CD14-positive monocyte (primary cell): ENCODE results near the gene BACH2. TPM values are rescaled to one million over a fixed set of nuclear protein-coding genes. Genes with fewer than 3 reads are reported as not detected.

ENCODE experiments used
- DNase-seq, 3 donors: peaks; one replicate each; pipeline ENCODE4 v3.0.0-alpha.2; 2011 to 2022
- H2AFZ ChIP-seq: 2 replicates; pipeline ENCODE4 v1.6.0; 2012; ENCODE audit warnings: mild to moderate bottlenecking, low read depth, low read length, inconsistent platforms; ENCODE audit not compliant: insufficient read depth, poor library complexity, severe bottlenecking
- H3K27ac ChIP-seq, 2 donors: 1 replicate in 1 of 2; 2 replicates in 1 of 2; pipeline ENCODE4 v1.5.1; 2012 to 2013; ENCODE audit warnings: low read length in 2 of 2, control low read depth in 1 of 2, inconsistent platforms in 1 of 2, low read depth in 1 of 2, mild to moderate bottlenecking in 1 of 2
- H3K27me3 ChIP-seq, 2 donors: one replicate each; pipeline versions ENCODE4 v1.6.0 to v1.6.1; 2011 to 2013; ENCODE audit warnings: low read length in 2 of 2; ENCODE audit not compliant: control insufficient read depth in 2 of 2, insufficient read depth in 2 of 2
- H3K36me3 ChIP-seq, 2 donors: replicated peaks in 1 of 2; 1 replicate in 1 of 2; 2 replicates in 1 of 2; pipeline versions ENCODE4 v1.5.1 to v1.6.1; 2012 to 2013; ENCODE audit warnings: low read length in 2 of 2, control low read depth in 1 of 2, inconsistent platforms in 1 of 2, mild to moderate bottlenecking in 1 of 2; ENCODE audit not compliant: insufficient read depth in 2 of 2, control insufficient read depth in 1 of 2
- H3K4me1 ChIP-seq, 2 donors: 1 replicate in 1 of 2; 2 replicates in 1 of 2; pipeline versions ENCODE4 v1.5.1 to v1.6.1; 2012 to 2013; ENCODE audit warnings: low read length in 2 of 2, control low read depth in 1 of 2, inconsistent platforms in 1 of 2, mild to moderate bottlenecking in 1 of 2, moderate library complexity in 1 of 2; ENCODE audit not compliant: insufficient read depth in 2 of 2, control insufficient read depth in 1 of 2
- H3K4me2 ChIP-seq: replicated peaks from 2 replicates; pipeline ENCODE3; 2012; ENCODE audit warnings: low read length, moderate library complexity, mild to moderate bottlenecking; ENCODE audit not compliant: poor library complexity, severe bottlenecking; ENCODE audit errors: extremely low read depth
- H3K4me3 ChIP-seq, 3 experiments: fragments of 200-600 bp in 1 of 3; sonication (generic) in 1 of 3; replicated peaks in 1 of 3; 1 replicate in 2 of 3; 2 replicates in 1 of 3; pipeline ENCODE4 v1.5.1; 2011 to 2013; ENCODE audit warnings: low read length in 3 of 3, mild to moderate bottlenecking in 3 of 3, control low read depth in 2 of 3, low read depth in 2 of 3, inconsistent platforms in 1 of 3, moderate library complexity in 1 of 3
- H3K79me2 ChIP-seq: 2 replicates; pipeline ENCODE4 v1.6.0; 2012; ENCODE audit warnings: mild to moderate bottlenecking, control low read depth, inconsistent platforms, low read length, moderate library complexity; ENCODE audit not compliant: insufficient read depth
- H3K9ac ChIP-seq: 2 replicates; pipeline ENCODE4 v1.6.0; 2017; ENCODE audit warnings: low read length, mild to moderate bottlenecking; ENCODE audit not compliant: insufficient read depth, poor library complexity, severe bottlenecking
- H3K9me3 ChIP-seq, 2 donors: replicated peaks in 1 of 2; 1 replicate in 1 of 2; 2 replicates in 1 of 2; pipeline versions ENCODE4 v1.5.1 to v1.6.1; 2012 to 2013; ENCODE audit warnings: low read length in 2 of 2, control low read depth in 1 of 2; ENCODE audit not compliant: control insufficient read depth in 1 of 2, insufficient read depth in 1 of 2
- H4K20me1 ChIP-seq: 2 replicates; pipeline ENCODE4 v1.6.0; 2012; ENCODE audit warnings: mild to moderate bottlenecking, low read length, control low read depth, moderate library complexity; ENCODE audit not compliant: insufficient read depth
- H3K27ac Mint-ChIP-seq, 7 donors: one replicate each; pipeline ENCODE4 v1.8.0; 2020; ENCODE audit warnings: mild to moderate bottlenecking in 7 of 7, mixed read lengths in 7 of 7, moderate library complexity in 6 of 7, inconsistent platforms in 2 of 7
- H3K27me3 Mint-ChIP-seq, 3 donors: one replicate each; pipeline ENCODE4 v1.8.0; 2021 to 2022; ENCODE audit warnings: low read depth in 3 of 3, mild to moderate bottlenecking in 3 of 3, mixed read lengths in 3 of 3, moderate library complexity in 3 of 3, inconsistent platforms in 1 of 3
- H3K36me3 Mint-ChIP-seq, 2 donors: one replicate each; pipeline ENCODE4 v1.8.0; 2020; ENCODE audit warnings: mixed read lengths in 2 of 2, inconsistent platforms in 1 of 2, mild to moderate bottlenecking in 1 of 2
- H3K4me1 Mint-ChIP-seq: one replicate; pipeline ENCODE4 v1.8.0; 2020; ENCODE audit warnings: mild to moderate bottlenecking, mixed read lengths
- H3K4me3 Mint-ChIP-seq, 2 donors: one replicate each; pipeline ENCODE4 v1.8.0; 2020; ENCODE audit warnings: mild to moderate bottlenecking in 2 of 2, mixed read lengths in 2 of 2, moderate library complexity in 1 of 2
- H3K9me3 Mint-ChIP-seq, 7 donors: one replicate each; pipeline ENCODE4 v1.8.0; 2020 to 2022; ENCODE audit warnings: mixed read lengths in 7 of 7, mild to moderate bottlenecking in 6 of 7, moderate library complexity in 6 of 7, inconsistent platforms in 2 of 7
- CTCF ChIP-seq: fragments of 200-600 bp; IDR thresholded peaks from one replicate; pipeline ENCODE4 v1.8.0; 2022; ENCODE audit warnings: antibody characterized with exemption, mild to moderate bottlenecking
- WGBS: methylation state at CpG from one replicate; pipeline ENCODE4 v1.1.5; 2013; ENCODE audit warnings: missing lambda C conversion rate; ENCODE audit not compliant: insufficient coverage; 5-methylcytosine and 5-hydroxymethylcytosine counted together
- intact Hi-C, 2 donors: fragments of 100-400 bp; cut with micrococcal nuclease; formaldehyde crosslinking; loops; one replicate each; pipeline versions ENCODE4 v1.15.0 to v1.15.1; 2023
- polyA plus RNA-seq, 3 donors: library from polyadenylated mRNA; depleted of rRNA in 1 of 3; unstranded in 2 of 3; stranded (reverse) in 1 of 3; fragments of 300-500 nt in 2 of 3; fragments of >200 nt in 1 of 3; fragmentation: Illumina TruSeq in 2 of 3; gene quantifications; 1 replicate in 2 of 3; 2 replicates in 1 of 3; pipeline ENCODE4 v1.2.3, GENCODE V29; 2012 to 2021

Gene BACH2
- polyA plus RNA-seq, 3 donors, result 0.04 to 0.09 (median 0.05) TPM

- Histone ChIP-seq H3K4me2 (no peak overlapping the region), H3K4me3 (no peak overlapping the region), H4K20me1 (no peaks in the 10 kb centered on the region), H3K79me2 (no peaks in the 10 kb centered on the region), H3K9ac (no peak overlapping the region), H2AFZ (no peak overlapping the region), H3K4me1 (no peaks in the 10 kb centered on the region), H3K36me3 (no peaks in the 10 kb centered on the region), H3K27me3 (no peaks in the 10 kb centered on the region), H3K27ac (no peak overlapping the region), H3K9me3 (no peaks in the 10 kb centered on the region)
- H3K27me3 Mint-ChIP-seq, result no peaks in the 10 kb centered on the region
- H3K4me3 Mint-ChIP-seq, result no peak overlapping the region
- no peak for DNase-seq
- H3K27ac Mint-ChIP-seq, result no peak overlapping the region
- H3K9me3 Mint-ChIP-seq, result no peaks in the 10 kb centered on the region
- no CpG with 5 or more reads among the region's 2 CpGs for WGBS
- peaks cover 4% of the 10 kb centered on the region for H3K4me1 Mint-ChIP-seq
- H3K36me3 Mint-ChIP-seq, result no peaks in the 10 kb centered on the region
- intact Hi-C loops, result no loop called here
- TF ChIP-seq CTCF, result no peak
These were observed 63.4 kb downstream of the BACH2 start for GRCh38 chr6:90233213-90233612.

- intact Hi-C loops, result no loop called here
- no peak overlapping the region for H3K4me3 Mint-ChIP-seq
- no peaks in the 10 kb centered on the region for H4K20me1 ChIP-seq
- no peaks in the 10 kb centered on the region for H3K27me3 Mint-ChIP-seq
- no peak for TF ChIP-seq CTCF
- no peaks in the 10 kb centered on the region for H3K4me1 ChIP-seq
- H2AFZ ChIP-seq, result no peak overlapping the region
- no peak overlapping the region for H3K9ac ChIP-seq
- no peaks in the 10 kb centered on the region for H3K79me2 ChIP-seq
- no peak for DNase-seq
- no CpG with 5 or more reads among the region's 1 CpG for WGBS
- no peak overlapping the region for H3K4me2 ChIP-seq
- no peaks in the 10 kb centered on the region for H3K36me3 Mint-ChIP-seq
- no peaks in the 10 kb centered on the region for H3K27me3 ChIP-seq
- no peaks in the 10 kb centered on the region for H3K36me3 ChIP-seq
- H3K4me1 Mint-ChIP-seq, result peaks cover 4% of the 10 kb centered on the region
- H3K27ac ChIP-seq, result no peak overlapping the region
- no peak overlapping the region for H3K27ac Mint-ChIP-seq
- no peak overlapping the region for H3K4me3 ChIP-seq
- peaks cover 0 to 2% (median 0%) of the 10 kb centered on the region in 7 donors for H3K9me3 Mint-ChIP-seq
- H3K9me3 ChIP-seq, result no peaks in the 10 kb centered on the region
These were observed 64.8 kb downstream of the BACH2 start for GRCh38 chr6:90231798-90232197.
